HCT116 (cell line): Measurements from ENCODE around the gene UNC5C. TPM values are rescaled to one million over a fixed set of nuclear protein-coding genes. Genes with fewer than 3 reads are reported as not detected.

Experiments
- ATAC-seq: fragments of 200-7000 bp; cut with Tn5 transposase; 2 replicates; pipeline ENCODE4 v1.9.1; 2020; ENCODE audit warnings: mild to moderate bottlenecking, moderate library complexity
- BruUV-seq: library from RNA; stranded (reverse); fragments of 400-500 nt; replicated peaks from 2 replicates; lab custom pipeline; 2021; lab: Mats Ljungman, UMichigan
- CTCF ChIA-PET: fragments of 300-600 bp; sonication (Branson Sonifier 250); formaldehyde crosslinking; loops from one replicate; lab custom pipeline; 2021; ENCODE audit warnings: antibody characterized with exemption; lab: Charles Lee
- POLR2A ChIA-PET: fragments of 300-600, 350-600 bp; sonication (Branson Sonifier 250); formaldehyde crosslinking; loops from one replicate; lab custom pipeline; 2021; ENCODE audit warnings: antibody characterized with exemption; lab: Charles Lee
- RAD21 ChIA-PET, 2 experiments: fragments of 300-600 bp; sonication (Branson Sonifier 250); formaldehyde crosslinking; loops; one replicate each; lab custom pipeline; 2023; ENCODE audit warnings: low total read pairs in 2 of 2; ENCODE audit not compliant: uncharacterized antibody in 2 of 2, unreplicated experiment in 2 of 2, low non-redundant PET in 1 of 2; lab: Charles Lee
- DNase-seq: peaks from one replicate; pipeline ENCODE4 v3.0.0-alpha.2; 2010; ENCODE audit warnings: low read depth, low spot score
- H2AFZ ChIP-seq: fragments of 200-600 bp; shearing (Covaris generic), sonication (generic); 2 replicates; pipeline ENCODE4 v1.6.1; 2017; ENCODE audit warnings: low read depth, mixed run types, mixed read lengths, antibody characterized with exemption, low read length; ENCODE audit not compliant: poor library complexity, severe bottlenecking
- H3K27ac ChIP-seq: 2 replicates; pipeline ENCODE4 v1.5.1; 2012; ENCODE audit warnings: low read depth, low read length
- H3K27me3 ChIP-seq: fragments of 200-600 bp; sonication (generic); 2 replicates; pipeline ENCODE4 v1.6.1; 2016; ENCODE audit warnings: mixed run types, low read length, mixed read lengths; ENCODE audit not compliant: insufficient read depth
- H3K36me3 ChIP-seq, 2 experiments: fragments of 200-500 bp in 1 of 2; fragments of 200-600 bp in 1 of 2; sonication (Bioruptor generic) in 1 of 2; sonication (generic) in 1 of 2; 2 replicates each; pipeline versions ENCODE4 v1.5.1 to v1.6.1; 2014 to 2016; ENCODE audit warnings: low read length in 2 of 2, inconsistent platforms in 1 of 2, mixed read lengths in 1 of 2, mixed run types in 1 of 2; ENCODE audit not compliant: insufficient read depth in 2 of 2, control insufficient read depth in 1 of 2
- H3K4me1 ChIP-seq, 2 experiments: fragments of 200-600 bp in 1 of 2; sonication (generic) in 1 of 2; 2 replicates each; pipeline versions ENCODE4 v1.5.1 to v1.6.1; 2012 to 2017; ENCODE audit warnings: low read length in 2 of 2, inconsistent platforms in 1 of 2, mild to moderate bottlenecking in 1 of 2, mixed read lengths in 1 of 2, mixed run types in 1 of 2, moderate library complexity in 1 of 2; ENCODE audit not compliant: insufficient read depth in 2 of 2, control insufficient read depth in 1 of 2
- H3K4me2 ChIP-seq: fragments of 200-600 bp; sonication (generic); 2 replicates; pipeline ENCODE4 v1.6.1; 2017; ENCODE audit warnings: mixed run types, low read length, mixed read lengths
- H3K4me3 ChIP-seq, 2 experiments: fragments of 200-600 bp in 1 of 2; sonication (generic) in 1 of 2; replicated peaks in 1 of 2; 2 replicates each; pipeline ENCODE4 v1.5.1; 2011 to 2016; ENCODE audit warnings: low read length in 2 of 2, control low read depth in 1 of 2, low read depth in 1 of 2, mild to moderate bottlenecking in 1 of 2, mixed read lengths in 1 of 2, mixed run types in 1 of 2
- H3K79me2 ChIP-seq: fragments of 200-600 bp; sonication (generic); 2 replicates; pipeline ENCODE4 v1.6.1; 2017; ENCODE audit warnings: mild to moderate bottlenecking, mixed run types, low read length, moderate library complexity, mixed read lengths; ENCODE audit not compliant: insufficient read depth
- H3K9ac ChIP-seq: fragments of 200-600 bp; sonication (generic); 2 replicates; pipeline ENCODE4 v1.6.1; 2016; ENCODE audit warnings: low read length, mixed read lengths
- H3K9me2 ChIP-seq: fragments of 200-600 bp; sonication (generic), shearing (Covaris generic); 2 replicates; pipeline ENCODE4 v1.6.1; 2017; ENCODE audit warnings: mixed run types, mild to moderate bottlenecking, moderate library complexity; ENCODE audit not compliant: insufficient read depth
- H3K9me3 ChIP-seq, 2 experiments: fragments of 200-500 bp in 1 of 2; fragments of 200-600 bp in 1 of 2; sonication (Bioruptor generic) in 1 of 2; sonication (generic) in 1 of 2; 2 replicates each; pipeline ENCODE4 v1.6.1; 2014 to 2017; ENCODE audit warnings: low read length in 2 of 2, mixed read lengths in 2 of 2, inconsistent platforms in 1 of 2, low read depth in 1 of 2, mild to moderate bottlenecking in 1 of 2, mixed run types in 1 of 2, moderate library complexity in 1 of 2; ENCODE audit not compliant: control insufficient read depth in 1 of 2, insufficient read depth in 1 of 2
- H4K20me1 ChIP-seq: fragments of 200-600 bp; sonication (generic), shearing (Covaris generic); 2 replicates; pipeline ENCODE4 v1.6.1; 2017; ENCODE audit warnings: mixed run types, mild to moderate bottlenecking, moderate library complexity; ENCODE audit not compliant: insufficient read depth
- ATF3 ChIP-seq: IDR thresholded peaks from 2 replicates; pipeline ENCODE4 v1.6.1; 2012
- CBX3 ChIP-seq: IDR thresholded peaks from 2 replicates; pipeline ENCODE4 v1.6.1; 2012; ENCODE audit warnings: low read depth
- EGR1 ChIP-seq: IDR thresholded peaks from 2 replicates; pipeline ENCODE4 v1.6.1; 2012; ENCODE audit warnings: low read depth
- JUND ChIP-seq: IDR thresholded peaks from 2 replicates; pipeline ENCODE4 v1.6.1; 2012
- POLR2A ChIP-seq: IDR thresholded peaks from 2 replicates; pipeline ENCODE4 v1.7.0; 2011; ENCODE audit warnings: borderline replicate concordance; ENCODE audit not compliant: insufficient read depth, insufficient read length; ENCODE audit errors: extremely low read depth
- POLR2AphosphoS5 ChIP-seq: IDR thresholded peaks from 2 replicates; pipeline ENCODE4 v1.6.1; 2011; ENCODE audit warnings: mild to moderate bottlenecking, low read depth, low read length, moderate library complexity
- TCF7L2 ChIP-seq: IDR thresholded peaks from 2 replicates; pipeline ENCODE4 v1.7.0; 2011; ENCODE audit warnings: borderline replicate concordance, inconsistent platforms; ENCODE audit not compliant: insufficient read depth, insufficient read length; ENCODE audit errors: extremely low read depth
- ZBTB33 ChIP-seq: IDR thresholded peaks from 2 replicates; pipeline ENCODE4 v1.6.1; 2011; ENCODE audit warnings: mild to moderate bottlenecking, low read length, moderate library complexity; ENCODE audit not compliant: insufficient replicate concordance; ENCODE audit errors: extremely low read depth
- ZNF274 ChIP-seq: fragments of 200-500 bp; sonication (Bioruptor generic); IDR thresholded peaks from 2 replicates; pipeline ENCODE4 v1.6.1; 2014; ENCODE audit warnings: mild to moderate bottlenecking, low read depth, low read length, inconsistent platforms
- intact Hi-C: fragments of 100-400 bp; cut with micrococcal nuclease; formaldehyde crosslinking; loops from 2 replicates; pipeline ENCODE4 v1.10.0; 2022
- total RNA-seq: library from RNA; stranded (reverse); gene quantifications from one replicate; pipeline ENCODE4 v1.2.1, GENCODE V29; 2021; ENCODE audit not compliant: unreplicated experiment
- TF ChIP-seq, protein P1 (sequence below): IDR thresholded peaks from 2 replicates; pipeline ENCODE4 v1.6.1; 2012

Gene UNC5C
- total RNA-seq, 1 experiment from 2014 or later = not detected

DNA sequence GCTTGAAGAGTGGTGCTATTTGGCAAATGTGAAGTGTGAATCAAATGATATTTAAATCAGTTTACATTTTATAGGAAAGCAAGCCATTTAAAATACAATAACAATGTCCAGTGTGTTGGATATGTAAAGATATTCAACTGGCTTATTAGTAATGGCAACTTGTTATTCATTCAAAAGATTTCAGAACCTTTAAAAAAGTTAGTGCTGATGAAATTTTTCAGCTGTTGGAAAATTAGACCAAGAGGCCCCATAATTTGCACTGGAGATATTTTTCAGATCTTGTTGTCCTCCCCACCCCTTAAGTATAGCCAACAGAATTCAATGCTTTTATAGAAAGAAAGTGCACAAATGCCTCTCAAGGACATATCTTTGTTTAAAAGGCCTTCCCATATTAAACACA, 54.6 kb downstream of the UNC5C start:
- H3K4me1 ChIP-seq = no peaks in the 10 kb centered on the region
- H3K36me3 ChIP-seq = no peaks in the 10 kb centered on the region
- peak overlapping the region; percentile 20 for H2AFZ ChIP-seq
- no peak overlapping the region for H3K9ac ChIP-seq
- ChIA-PET RAD21 (no interaction called here), POLR2A (no interaction called here), CTCF (no interaction called here)
- no peaks in the 10 kb centered on the region for H3K27me3 ChIP-seq
- no peak overlapping the region for H3K27ac ChIP-seq
- TF ChIP-seq POLR2AphosphoS5 (no peak), JUND (no peak), POLR2A (no peak), TCF7L2 (no peak), ZNF274 (no peak), ATF3 (no peak), EGR1 (no peak), ZBTB33 (no peak), CBX3 (no peak)
- TF ChIP-seq, protein P1, sequence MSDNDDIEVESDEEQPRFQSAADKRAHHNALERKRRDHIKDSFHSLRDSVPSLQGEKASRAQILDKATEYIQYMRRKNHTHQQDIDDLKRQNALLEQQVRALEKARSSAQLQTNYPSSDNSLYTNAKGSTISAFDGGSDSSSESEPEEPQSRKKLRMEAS = no peak
- H3K9me3 ChIP-seq = no peaks in the 10 kb centered on the region
- no TSS peak for BruUV-seq
- intact Hi-C loops = no loop called here
- ATAC-seq (no peak), DNase-seq (no peak)
- no peak overlapping the region for H3K4me3 ChIP-seq
- H3K4me2 ChIP-seq = no peak overlapping the region
- no peaks in the 10 kb centered on the region for H3K9me2 ChIP-seq
- H3K79me2 ChIP-seq = no peaks in the 10 kb centered on the region
- no peaks in the 10 kb centered on the region for H4K20me1 ChIP-seq
